ENCODE data around the gene SLC43A3. TPM values are rescaled to one million over a fixed set of nuclear protein-coding genes. Genes with fewer than 3 reads are reported as not detected.

SLC43A3 gene
- total RNA-seq, 1 donor from 2014 or later = 117 TPM

GRCh38 chr11:57467508-57468157 lies 40.7 kb upstream of the SLC43A3 start:
- H3K36me3 ChIP-seq = no peaks in the 10 kb centered on the region
- DNase-seq (no peak), ATAC-seq (no peak)
- no peaks in the 10 kb centered on the region for H3K4me1 ChIP-seq
- no peaks in the 10 kb centered on the region for H3K27me3 ChIP-seq
- no peaks in the 10 kb centered on the region for H3K9me3 ChIP-seq
- H3K27ac ChIP-seq = no peak overlapping the region
- intact Hi-C loops (cut with DNase I) = no loop called here
- no peak overlapping the region for H3K4me3 ChIP-seq
- TF ChIP-seq, protein P1, sequence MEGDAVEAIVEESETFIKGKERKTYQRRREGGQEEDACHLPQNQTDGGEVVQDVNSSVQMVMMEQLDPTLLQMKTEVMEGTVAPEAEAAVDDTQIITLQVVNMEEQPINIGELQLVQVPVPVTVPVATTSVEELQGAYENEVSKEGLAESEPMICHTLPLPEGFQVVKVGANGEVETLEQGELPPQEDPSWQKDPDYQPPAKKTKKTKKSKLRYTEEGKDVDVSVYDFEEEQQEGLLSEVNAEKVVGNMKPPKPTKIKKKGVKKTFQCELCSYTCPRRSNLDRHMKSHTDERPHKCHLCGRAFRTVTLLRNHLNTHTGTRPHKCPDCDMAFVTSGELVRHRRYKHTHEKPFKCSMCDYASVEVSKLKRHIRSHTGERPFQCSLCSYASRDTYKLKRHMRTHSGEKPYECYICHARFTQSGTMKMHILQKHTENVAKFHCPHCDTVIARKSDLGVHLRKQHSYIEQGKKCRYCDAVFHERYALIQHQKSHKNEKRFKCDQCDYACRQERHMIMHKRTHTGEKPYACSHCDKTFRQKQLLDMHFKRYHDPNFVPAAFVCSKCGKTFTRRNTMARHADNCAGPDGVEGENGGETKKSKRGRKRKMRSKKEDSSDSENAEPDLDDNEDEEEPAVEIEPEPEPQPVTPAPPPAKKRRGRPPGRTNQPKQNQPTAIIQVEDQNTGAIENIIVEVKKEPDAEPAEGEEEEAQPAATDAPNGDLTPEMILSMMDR (IDR thresholded peaks at IDR 0.05) = no peak

DNA sequence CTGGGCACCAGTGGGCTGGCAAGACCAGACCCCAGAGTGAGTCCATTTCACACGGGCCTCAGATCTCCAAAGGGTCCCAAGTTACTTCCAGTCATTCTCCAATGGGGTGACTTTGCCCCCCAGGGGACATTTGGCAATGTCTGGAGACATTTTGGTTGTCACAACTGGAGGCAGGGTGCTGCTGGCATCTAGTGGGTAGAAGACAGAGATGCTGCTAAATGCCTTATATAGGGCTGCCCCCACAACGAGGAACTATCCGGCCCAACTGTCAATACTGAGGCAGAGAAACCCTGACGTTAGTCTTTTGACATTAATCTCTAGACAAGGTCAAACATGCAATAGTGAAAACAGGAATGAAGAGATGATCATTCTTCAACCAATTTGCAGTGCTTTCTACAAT lies 39.8 kb upstream of the SLC43A3 start:
- H3K27me3 ChIP-seq = no peaks in the 10 kb centered on the region
- ATAC-seq (no peak), DNase-seq (no peak)
- TF ChIP-seq, protein P1 (IDR thresholded peaks at IDR 0.05) = no peak
- intact Hi-C loops (cut with DNase I) = no loop called here
- no peaks in the 10 kb centered on the region for H3K9me3 ChIP-seq
- H3K27ac ChIP-seq = no peak overlapping the region
- H3K36me3 ChIP-seq = no peaks in the 10 kb centered on the region
- H3K4me1 ChIP-seq = no peaks in the 10 kb centered on the region
- H3K4me3 ChIP-seq = no peak overlapping the region

- intact Hi-C loops (cut with DNase I) = no loop called here
- no peak for ATAC-seq
- Histone ChIP-seq H3K36me3 (no peaks in the 10 kb centered on the region), H3K4me3 (no peak overlapping the region), H3K27me3 (peaks cover 6% of the 10 kb centered on the region), H3K9me3 (no peaks in the 10 kb centered on the region), H3K27ac (no peak overlapping the region), H3K4me1 (peaks cover 12% of the 10 kb centered on the region)
- no peak for DNase-seq
- TF ChIP-seq, protein P1 (IDR thresholded peaks at IDR 0.05) = no peak
These were observed 37.7 kb upstream of the SLC43A3 start for GRCh38 chr11:57464539-57465181.

DNA sequence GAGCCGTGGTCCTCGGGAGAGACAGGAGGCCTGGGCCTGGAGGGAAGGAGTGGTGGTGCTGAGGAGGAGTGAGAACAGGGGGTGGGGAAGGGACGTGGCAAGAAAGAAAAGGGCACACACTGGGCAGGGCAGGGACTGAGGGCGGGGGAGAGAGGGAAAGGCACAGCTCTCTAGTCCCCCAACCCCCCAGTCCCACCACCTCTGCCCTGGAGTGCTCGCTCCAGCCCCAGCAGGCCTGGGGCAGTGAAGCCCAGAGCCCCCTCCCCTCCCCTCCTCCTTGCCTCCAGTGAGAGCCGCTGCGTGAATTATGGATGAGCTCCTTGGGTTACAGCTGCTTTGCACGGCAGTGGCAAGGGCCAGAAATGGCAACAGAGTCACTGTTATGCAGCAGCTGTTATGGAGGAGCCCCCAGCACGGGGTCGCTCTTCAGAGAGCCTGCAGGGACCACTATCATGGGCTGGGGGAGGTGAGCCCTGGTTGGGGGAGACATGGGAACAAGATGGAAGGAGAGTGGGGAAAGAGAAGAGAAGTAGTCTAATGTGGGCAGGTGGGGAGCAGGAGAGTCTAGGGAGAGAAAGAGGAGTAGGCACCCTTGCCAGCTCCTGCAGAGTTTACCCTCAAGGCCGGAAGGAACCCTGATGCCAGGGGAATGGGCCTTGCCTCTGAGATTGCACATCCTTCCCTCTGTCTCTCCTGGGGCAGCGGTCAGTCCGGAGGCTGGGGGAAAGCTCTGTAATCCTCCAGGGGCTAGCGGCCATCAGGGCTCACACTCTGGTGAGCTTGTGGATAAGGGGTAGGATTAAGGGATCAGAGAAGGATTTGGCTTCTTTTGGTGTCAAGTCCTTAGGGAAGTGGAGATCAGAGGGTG lies 37.0 kb upstream of the SLC43A3 start:
- peaks cover 19% of the 10 kb centered on the region for H3K4me1 ChIP-seq
- peaks cover 14% of the 10 kb centered on the region for H3K27me3 ChIP-seq
- H3K4me3 ChIP-seq = no peak overlapping the region
- TF ChIP-seq, protein P1 (IDR thresholded peaks at IDR 0.05) = no peak
- no peaks in the 10 kb centered on the region for H3K36me3 ChIP-seq
- intact Hi-C loops (cut with DNase I) = no loop called here
- no peak overlapping the region for H3K27ac ChIP-seq
- H3K9me3 ChIP-seq = no peaks in the 10 kb centered on the region
- ATAC-seq (no peak), DNase-seq (no peak)

GRCh38 chr11:57462597-57462996 lies 35.7 kb upstream of the SLC43A3 start:
- Histone ChIP-seq H3K4me1 (peaks cover 31% of the 10 kb centered on the region), H3K4me3 (no peak overlapping the region), H3K9me3 (no peaks in the 10 kb centered on the region), H3K27ac (no peak overlapping the region), H3K36me3 (no peaks in the 10 kb centered on the region), H3K27me3 (peaks cover 25% of the 10 kb centered on the region)
- intact Hi-C loops (cut with DNase I) = no loop called here
- TF ChIP-seq, protein P1 (IDR thresholded peaks at IDR 0.05) = no peak
- no peak for DNase-seq
- no peak for ATAC-seq
